Activated naive CD4-positive, alpha-beta T cell treated with anti-CD3 and anti-CD28 coated beads for 36 hours (primary cell): ENCODE results near the gene RELL2. TPM values are rescaled to one million over a fixed set of nuclear protein-coding genes. Genes with fewer than 3 reads are reported as not detected.

Source experiments
- CTCF ChIA-PET: fragments of 350-600 bp; sonication (Branson Sonifier 250); formaldehyde crosslinking; loops from one replicate; lab custom pipeline; 2021; ENCODE audit warnings: antibody characterized with exemption; lab: Charles Lee
- DNase-seq: peaks from one replicate; pipeline ENCODE4 v3.0.0-alpha.2; 2020
- H3K27ac Mint-ChIP-seq: one replicate; pipeline ENCODE4 v1.8.0; 2021; ENCODE audit warnings: mild to moderate bottlenecking, mixed read lengths
- H3K27me3 Mint-ChIP-seq: one replicate; pipeline ENCODE4 v1.8.0; 2021; ENCODE audit warnings: low read depth, mixed read lengths
- H3K36me3 Mint-ChIP-seq: one replicate; pipeline ENCODE4 v1.8.0; 2021; ENCODE audit warnings: low read depth, mixed read lengths
- H3K4me1 Mint-ChIP-seq: one replicate; pipeline ENCODE4 v1.8.0; 2021; ENCODE audit warnings: low read depth, mixed read lengths
- H3K4me3 Mint-ChIP-seq: one replicate; pipeline ENCODE4 v1.8.0; 2021; ENCODE audit warnings: mild to moderate bottlenecking, moderate library complexity, mixed read lengths
- H3K9me3 Mint-ChIP-seq: one replicate; pipeline ENCODE4 v1.8.0; 2021; ENCODE audit warnings: mixed read lengths
- intact Hi-C: fragments of 100-400 bp; cut with micrococcal nuclease; formaldehyde crosslinking; loops from one replicate; pipeline ENCODE4 v1.15.1; 2023
- total RNA-seq, 2 experiments: library from RNA; stranded (reverse); gene quantifications; one replicate each; pipeline ENCODE4 v1.2.3, GENCODE V29; 2021

RELL2 gene
- total RNA-seq, 2 experiments from 2014 or later = 20.9 to 21.1 TPM

DNA sequence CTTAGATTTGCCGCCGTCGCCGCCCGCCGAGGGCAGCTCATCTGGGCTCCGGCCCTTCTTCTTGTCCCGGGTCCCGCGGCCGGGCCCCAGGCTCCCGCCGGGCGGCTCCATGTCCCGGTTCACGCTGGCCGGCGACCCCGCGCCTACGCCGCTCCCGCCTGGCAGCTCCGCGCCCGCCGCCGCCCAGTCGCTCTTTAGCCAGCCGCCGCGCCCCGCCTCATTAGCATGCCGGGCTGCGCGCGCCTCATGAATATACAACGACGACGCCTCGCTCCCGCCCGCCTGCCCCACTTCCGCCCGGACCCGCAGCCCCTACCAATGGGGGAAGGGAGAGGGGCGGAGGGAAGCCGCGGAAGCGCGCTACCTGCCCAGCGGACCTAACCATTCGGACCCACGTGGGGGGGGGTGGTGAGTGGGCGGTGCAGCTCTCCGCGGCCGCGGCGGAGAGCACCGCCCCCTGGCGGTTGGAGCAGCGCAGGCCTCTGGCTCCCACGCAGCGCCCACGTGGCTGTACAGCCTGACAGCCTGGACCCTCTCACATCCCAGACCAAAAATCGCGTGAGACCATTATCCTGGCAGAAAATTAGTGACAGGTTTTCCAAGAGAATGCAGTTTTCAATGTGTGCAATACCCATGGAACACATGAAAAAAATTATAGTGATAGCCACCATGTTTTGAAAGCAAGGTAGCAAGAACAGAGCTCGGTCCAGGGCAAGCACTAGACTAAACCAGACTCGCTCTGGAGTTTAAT lies 17.8 kb upstream of the RELL2 start, which contains the start of gene DIAPH1:
Gene DIAPH1, minus strand, starts transcription at position 197 of the 751 bp plus-strand sequence. Its CDS starts 86 bp downstream, at position 111.
- peak; percentile 99 for DNase-seq
- no peaks in the 10 kb centered on the region for H3K9me3 Mint-ChIP-seq
- no peaks in the 10 kb centered on the region for H3K27me3 Mint-ChIP-seq
- intact Hi-C loops = loop anchor here (1.0 to 10.0 kb wide), 12 partner anchors 14 to 1504 kb away; partner anchors contain the start of genes ANKHD1, APBB3, HDAC3 and IK
- CTCF ChIA-PET = interaction anchor here (0.7 to 8.5 kb wide), 25 partner anchors 9 to 84 kb away, joined by 3 to 197 read pairs (median 6); partner anchors contain the start of genes FCHSD1, HDAC3 and RELL2
- peaks cover 60% of the 10 kb centered on the region for H3K4me1 Mint-ChIP-seq
- peak within 1 kb of the TSS; percentile 98 for H3K4me3 Mint-ChIP-seq
- peaks cover 24% of the 10 kb centered on the region for H3K36me3 Mint-ChIP-seq
- peak within 1 kb of the TSS; percentile 99 for H3K27ac Mint-ChIP-seq

DNA sequence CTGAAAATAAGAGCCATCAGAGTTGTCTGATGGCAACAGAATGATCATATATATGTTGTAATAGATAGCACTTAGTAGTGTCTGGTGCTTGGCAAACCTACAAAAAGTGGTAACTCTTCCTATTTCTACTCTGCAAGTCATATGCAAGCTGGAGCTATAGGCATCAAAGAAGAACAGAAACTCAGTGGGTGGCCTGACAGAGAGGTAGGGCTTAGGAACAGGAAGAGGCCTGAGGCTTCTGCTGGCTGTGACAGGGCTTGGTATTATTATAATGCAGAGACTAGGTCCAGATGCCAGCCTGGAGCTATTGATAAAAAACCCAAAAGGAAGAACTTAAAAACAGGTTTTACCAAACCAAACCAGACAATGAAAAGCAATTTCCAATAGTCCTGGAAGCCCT lies 13.6 kb upstream of the RELL2 start:
- no peak overlapping the region for H3K4me3 Mint-ChIP-seq
- peaks cover 31% of the 10 kb centered on the region for H3K4me1 Mint-ChIP-seq
- H3K27me3 Mint-ChIP-seq = no peaks in the 10 kb centered on the region
- H3K27ac Mint-ChIP-seq = peak overlapping the region; percentile 73
- DNase-seq = peak; percentile 56
- no peaks in the 10 kb centered on the region for H3K9me3 Mint-ChIP-seq
- intact Hi-C loops = no loop called here
- peaks cover 25% of the 10 kb centered on the region for H3K36me3 Mint-ChIP-seq
- CTCF ChIA-PET = interaction anchor here (1.4 to 8.5 kb wide), 4 partner anchors 8 to 30 kb away, joined by 7 to 197 read pairs (median 12); partner anchors contain the start of genes HDAC3 and RELL2

DNA sequence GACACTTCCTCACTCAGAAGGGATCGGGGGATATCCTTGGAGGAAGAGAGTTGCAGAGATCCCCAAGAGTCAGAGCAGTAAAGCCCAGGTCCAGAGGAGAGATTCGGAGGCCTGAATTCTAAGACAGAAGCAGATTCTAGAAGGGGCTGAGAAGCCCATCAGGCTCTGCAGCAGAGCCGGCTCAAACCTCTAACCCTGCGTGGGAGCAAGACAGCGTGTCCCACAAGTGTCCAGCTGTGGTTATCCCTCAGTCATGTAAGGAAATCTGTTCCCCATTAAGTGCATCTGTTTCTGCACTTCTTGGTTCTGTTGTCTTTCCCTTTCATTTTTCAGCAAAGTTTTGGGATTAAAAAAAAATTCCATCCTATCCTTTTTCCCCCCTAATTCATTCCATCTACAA lies 13.2 kb upstream of the RELL2 start:
- no peak for DNase-seq
- peak overlapping the region; percentile 73 for H3K27ac Mint-ChIP-seq
- H3K4me3 Mint-ChIP-seq = no peak overlapping the region
- peaks cover 23% of the 10 kb centered on the region for H3K36me3 Mint-ChIP-seq
- no peaks in the 10 kb centered on the region for H3K27me3 Mint-ChIP-seq
- CTCF ChIA-PET = interaction anchor here (1.4 to 8.5 kb wide), 4 partner anchors 8 to 31 kb away, joined by 7 to 197 read pairs (median 12); partner anchors contain the start of genes HDAC3 and RELL2
- peaks cover 31% of the 10 kb centered on the region for H3K4me1 Mint-ChIP-seq
- intact Hi-C loops = no loop called here
- H3K9me3 Mint-ChIP-seq = no peaks in the 10 kb centered on the region

DNA sequence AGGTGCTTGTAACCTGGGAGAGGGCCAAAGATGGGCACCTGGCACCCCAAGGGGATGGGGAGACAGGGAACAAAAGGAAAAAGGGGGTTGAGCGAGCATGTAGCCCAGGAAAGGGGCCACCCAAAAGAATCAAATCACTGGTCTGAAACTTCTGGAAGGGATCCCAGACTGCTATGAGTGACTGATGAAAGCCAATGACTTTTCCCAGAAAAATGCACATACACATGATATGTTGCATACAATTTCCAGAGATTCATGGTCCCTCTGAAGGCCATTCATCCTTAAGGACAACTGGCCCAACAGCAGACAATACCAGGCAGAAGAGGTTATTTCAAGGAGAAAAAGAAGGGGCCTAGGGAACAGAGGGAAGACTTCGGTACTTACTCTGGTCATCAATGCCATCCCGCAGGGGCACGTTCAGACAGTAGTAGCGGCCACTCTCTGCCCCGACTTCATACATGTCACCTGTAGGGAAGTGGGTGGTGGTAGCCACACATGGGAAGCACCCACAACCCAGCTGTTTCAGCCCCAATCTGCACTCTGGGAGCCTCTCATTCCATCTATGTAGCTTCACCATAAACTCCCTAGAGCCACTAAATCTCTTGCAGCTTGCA lies 8.5 kb upstream of the RELL2 start:
- peaks cover 24% of the 10 kb centered on the region for H3K36me3 Mint-ChIP-seq
- H3K27ac Mint-ChIP-seq = no peak overlapping the region
- no peak overlapping the region for H3K4me3 Mint-ChIP-seq
- intact Hi-C loops = no loop called here
- CTCF ChIA-PET = interaction anchor here (0.7 to 1.0 kb wide), 2 partner anchors 9 to 64 kb away, joined by 3 to 8 read pairs; no protein-coding TSS in a partner anchor
- no peaks in the 10 kb centered on the region for H3K27me3 Mint-ChIP-seq
- DNase-seq = no peak
- peaks cover 10% of the 10 kb centered on the region for H3K4me1 Mint-ChIP-seq
- H3K9me3 Mint-ChIP-seq = no peaks in the 10 kb centered on the region

DNA sequence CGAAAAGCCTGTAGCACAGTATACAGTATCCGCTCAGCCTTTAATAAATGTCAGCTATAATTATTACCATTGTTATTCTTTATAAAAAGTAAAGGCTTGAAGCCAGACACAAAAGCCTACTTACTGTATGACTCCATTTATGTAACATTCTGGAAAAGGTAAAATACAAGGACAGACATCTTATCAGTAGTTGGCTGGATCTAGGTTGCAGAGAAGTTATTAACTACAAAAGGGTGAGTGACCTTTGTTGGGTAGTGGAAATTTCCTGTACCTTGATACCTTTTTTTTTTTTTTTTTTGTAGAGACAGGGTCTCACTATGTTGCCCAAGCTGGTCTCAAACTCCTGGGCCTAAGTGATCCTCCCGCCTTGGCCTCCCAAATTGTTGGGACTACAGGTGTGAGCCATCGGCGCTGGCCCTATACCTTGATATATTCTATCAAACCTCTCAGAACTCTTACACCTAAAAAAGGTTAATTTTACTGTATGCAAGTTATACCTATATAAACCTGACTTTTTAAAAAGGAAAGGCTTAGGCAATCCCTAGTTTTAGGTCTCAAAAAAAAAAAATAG lies 6.1 kb upstream of the RELL2 start:
- Mint-ChIP-seq H3K4me1 (peaks cover 21% of the 10 kb centered on the region), H3K36me3 (peaks cover 18% of the 10 kb centered on the region), H3K4me3 (no peak overlapping the region), H3K27me3 (no peaks in the 10 kb centered on the region), H3K27ac (no peak overlapping the region), H3K9me3 (no peaks in the 10 kb centered on the region)
- CTCF ChIA-PET = interaction anchor here (0.6 to 4.3 kb wide), 9 partner anchors 8 to 292 kb away, joined by 3 to 23 read pairs (median 4); partner anchors contain the start of gene DIAPH1
- DNase-seq = no peak
- intact Hi-C loops = no loop called here

DNA sequence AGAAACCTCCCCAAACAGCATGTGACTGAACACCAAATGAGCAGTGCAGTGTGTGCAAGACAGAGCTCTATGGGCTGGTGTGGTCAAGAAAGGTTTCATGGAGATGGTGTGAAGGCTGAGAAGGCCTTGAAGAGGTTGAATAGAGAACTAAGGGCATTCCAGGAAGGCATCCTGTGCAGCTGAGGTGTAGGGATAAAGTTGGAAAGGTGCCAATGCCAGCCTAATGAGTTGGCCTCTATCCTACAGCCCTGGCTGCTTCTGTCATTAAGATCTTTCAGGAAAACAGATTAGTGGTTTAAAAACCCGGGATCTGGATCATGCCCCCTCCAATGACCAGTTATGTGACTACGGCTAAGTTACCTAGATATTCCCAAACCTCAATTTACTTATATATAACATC lies 4.1 kb upstream of the RELL2 start:
- no peak for DNase-seq
- H3K27ac Mint-ChIP-seq = no peak overlapping the region
- H3K4me1 Mint-ChIP-seq = peaks cover 27% of the 10 kb centered on the region
- intact Hi-C loops = no loop called here
- H3K9me3 Mint-ChIP-seq = no peaks in the 10 kb centered on the region
- H3K4me3 Mint-ChIP-seq = no peak overlapping the region
- CTCF ChIA-PET = interaction anchor here (1.0 to 4.3 kb wide), 6 partner anchors 13 to 69 kb away, joined by 4 to 23 read pairs (median 6); partner anchors contain the start of gene DIAPH1
- H3K36me3 Mint-ChIP-seq = peaks cover 14% of the 10 kb centered on the region
- no peaks in the 10 kb centered on the region for H3K27me3 Mint-ChIP-seq

DNA sequence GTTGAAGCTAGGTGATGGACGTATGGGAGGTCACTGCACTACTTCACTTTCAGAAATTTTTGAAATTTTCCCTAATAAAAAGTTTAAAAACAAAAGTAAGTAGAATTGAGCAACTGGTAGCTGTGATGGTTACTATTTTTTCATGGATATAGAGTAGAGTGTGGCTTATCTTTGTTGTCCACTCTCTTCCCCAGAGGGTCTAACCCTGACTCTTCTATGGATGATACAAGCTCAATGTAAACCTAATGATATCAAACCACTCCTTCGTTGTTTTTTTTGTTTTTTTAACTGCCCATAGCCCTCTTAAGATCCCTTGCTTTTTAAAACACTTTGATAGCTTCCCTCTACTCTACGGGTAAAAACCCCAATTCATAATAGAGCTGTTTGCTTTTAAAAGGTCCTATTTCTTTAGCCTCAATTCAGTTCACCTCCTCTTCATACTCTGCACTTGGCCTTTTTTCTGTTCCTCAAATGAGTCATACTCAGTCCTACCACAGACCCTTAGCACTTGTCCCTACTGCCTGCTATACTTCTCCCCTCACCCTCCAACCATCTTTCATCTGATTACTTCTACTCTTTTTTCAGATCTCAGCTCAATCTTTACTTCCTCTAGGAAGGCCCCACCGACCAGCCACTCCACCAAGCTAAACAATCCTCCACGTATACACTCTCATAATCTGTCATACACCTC lies 2.8 kb upstream of the RELL2 start:
- no peak for DNase-seq
- intact Hi-C loops = no loop called here
- no peaks in the 10 kb centered on the region for H3K9me3 Mint-ChIP-seq
- no peak overlapping the region for H3K4me3 Mint-ChIP-seq
- CTCF ChIA-PET = interaction anchor here (0.6 to 4.3 kb wide), 11 partner anchors 12 to 1141 kb away, joined by 3 to 23 read pairs (median 4); partner anchors contain the start of gene DIAPH1
- H3K4me1 Mint-ChIP-seq = peaks cover 37% of the 10 kb centered on the region
- H3K27me3 Mint-ChIP-seq = no peaks in the 10 kb centered on the region
- peaks cover 8% of the 10 kb centered on the region for H3K36me3 Mint-ChIP-seq
- H3K27ac Mint-ChIP-seq = no peak overlapping the region

DNA sequence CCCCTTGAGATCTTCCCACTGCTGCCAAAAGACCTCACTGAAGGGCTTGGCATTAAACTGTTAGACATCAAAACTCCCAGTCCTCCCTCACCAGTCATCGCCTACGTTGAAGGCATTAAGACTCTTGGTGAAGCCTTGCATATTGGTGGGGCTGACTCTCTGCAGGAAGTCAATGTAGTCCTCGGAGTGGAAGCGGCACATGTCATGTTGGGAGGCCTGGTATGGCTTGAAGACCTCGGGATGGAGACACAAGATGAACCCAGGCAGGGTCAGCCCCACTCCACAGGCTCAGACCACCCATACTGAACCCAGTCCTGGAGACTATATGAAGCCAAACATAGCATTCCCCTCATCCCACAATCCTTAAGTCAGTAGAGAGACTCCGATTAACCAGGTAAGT lies 2.1 kb upstream of the RELL2 start:
- no peaks in the 10 kb centered on the region for H3K27me3 Mint-ChIP-seq
- H3K4me3 Mint-ChIP-seq = no peak overlapping the region
- intact Hi-C loops = loop anchor here (5.0 kb wide), 1 partner anchor 932 kb away; the partner anchor contains the start of gene ZMAT2
- CTCF ChIA-PET = interaction anchor here (1.4 to 4.3 kb wide), 4 partner anchors 12 to 71 kb away, joined by 8 to 23 read pairs (median 12); partner anchors contain the start of gene DIAPH1
- H3K9me3 Mint-ChIP-seq = no peaks in the 10 kb centered on the region
- DNase-seq = no peak
- H3K27ac Mint-ChIP-seq = no peak overlapping the region
- peaks cover 40% of the 10 kb centered on the region for H3K4me1 Mint-ChIP-seq
- peaks cover 6% of the 10 kb centered on the region for H3K36me3 Mint-ChIP-seq

DNA sequence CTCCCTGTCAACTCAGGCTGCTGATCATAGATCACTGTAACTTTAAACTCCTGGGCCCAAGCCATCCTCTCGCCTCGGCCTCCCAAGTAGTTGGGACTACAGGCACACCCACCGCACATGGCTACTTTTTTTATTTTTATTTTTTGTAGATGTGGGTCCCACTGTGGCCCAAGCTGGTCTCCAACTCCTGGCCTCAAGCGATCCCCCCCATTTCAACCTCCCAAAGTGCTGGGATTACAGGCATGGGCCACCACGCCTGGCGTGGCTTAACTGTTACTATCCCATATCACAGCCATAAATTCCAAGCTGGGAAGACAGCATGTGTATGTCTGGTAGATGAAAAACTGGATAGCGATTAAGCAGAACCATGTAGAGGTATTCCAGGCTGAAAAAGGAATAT lies 1.2 kb upstream of the RELL2 start:
- Mint-ChIP-seq H3K27me3 (no peaks in the 10 kb centered on the region), H3K4me1 (peaks cover 41% of the 10 kb centered on the region), H3K36me3 (peaks cover 3% of the 10 kb centered on the region), H3K4me3 (peak overlapping the region; percentile 93), H3K9me3 (no peaks in the 10 kb centered on the region), H3K27ac (no peak overlapping the region)
- DNase-seq = no peak
- intact Hi-C loops = loop anchor here (1.0 to 5.0 kb wide), 5 partner anchors 16 to 933 kb away; partner anchors contain the start of gene ZMAT2
- CTCF ChIA-PET = interaction anchor here (0.8 to 5.0 kb wide), 5 partner anchors 13 to 72 kb away, joined by 5 to 63 read pairs (median 14); partner anchors contain the start of gene DIAPH1

DNA sequence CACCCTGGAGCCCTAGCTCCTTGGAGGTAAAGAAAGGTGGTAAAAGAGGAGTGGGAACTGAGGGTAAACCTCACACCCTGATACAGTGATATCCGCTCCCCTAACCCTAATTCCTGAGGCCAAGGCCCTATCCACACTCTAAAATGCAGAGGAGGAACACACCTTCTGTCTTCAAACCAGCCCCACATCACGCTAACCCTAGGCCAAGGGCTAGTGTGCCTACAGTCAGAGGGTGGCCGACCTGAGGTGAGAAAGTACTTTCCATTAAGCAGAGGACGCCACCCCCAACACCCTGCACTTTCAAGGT lies 738 bp upstream of the RELL2 start:
- peak; percentile 35 for DNase-seq
- H3K27ac Mint-ChIP-seq = peak overlapping the region; percentile 76
- CTCF ChIA-PET = interaction anchor here (0.8 to 5.0 kb wide), 6 partner anchors 13 to 72 kb away, joined by 5 to 63 read pairs (median 14); partner anchors contain the start of genes DIAPH1 and FCHSD1
- no peaks in the 10 kb centered on the region for H3K9me3 Mint-ChIP-seq
- peaks cover 5% of the 10 kb centered on the region for H3K36me3 Mint-ChIP-seq
- no peaks in the 10 kb centered on the region for H3K27me3 Mint-ChIP-seq
- H3K4me1 Mint-ChIP-seq = peaks cover 46% of the 10 kb centered on the region
- H3K4me3 Mint-ChIP-seq = peak overlapping the region; percentile 93
- intact Hi-C loops = loop anchor here (1.0 to 5.0 kb wide), 5 partner anchors 17 to 934 kb away; partner anchors contain the start of gene ZMAT2

DNA sequence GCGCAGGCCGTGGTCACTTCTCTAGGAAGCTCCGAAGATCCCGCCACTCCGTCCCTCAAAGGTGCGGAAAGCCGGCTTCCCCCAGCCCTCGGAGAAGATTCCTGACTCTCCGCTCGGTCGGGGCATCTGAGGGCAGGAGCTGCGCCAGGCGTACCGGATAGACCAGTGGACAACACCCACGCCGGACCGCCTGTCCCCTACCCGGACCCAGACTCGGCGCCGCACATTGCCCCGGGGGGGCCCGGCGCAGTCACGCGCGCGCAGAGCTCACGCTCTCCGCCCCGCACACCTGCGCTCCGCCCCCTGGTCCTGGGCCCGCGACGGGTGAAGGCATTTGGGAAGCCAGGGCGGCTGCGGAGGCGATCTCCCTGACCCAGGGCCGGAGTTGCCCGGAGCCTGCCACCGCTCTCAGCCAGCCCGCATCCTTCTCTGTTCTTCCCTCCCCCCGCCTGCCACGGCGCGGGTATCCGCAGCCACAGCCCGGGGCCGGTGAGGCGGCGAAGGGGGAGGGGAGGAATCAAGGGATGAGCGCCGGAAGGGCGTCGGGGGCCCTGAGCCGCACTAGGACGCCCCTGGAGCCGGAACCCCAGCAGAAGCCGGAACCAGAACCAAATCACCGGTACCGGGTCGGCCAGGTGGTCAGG lies 448 bp downstream of the RELL2 start:
- peaks cover 11% of the 10 kb centered on the region for H3K36me3 Mint-ChIP-seq

More for the DNA sequence above, 448 bp downstream of the RELL2 start:
- peak overlapping the region; percentile 93 for H3K4me3 Mint-ChIP-seq
- intact Hi-C loops = loop anchor here (2.0 to 5.0 kb wide), 2 partner anchors 124 to 935 kb away; partner anchors contain the start of gene ZMAT2
- H3K27me3 Mint-ChIP-seq = no peaks in the 10 kb centered on the region
- H3K27ac Mint-ChIP-seq = peak overlapping the region; percentile 87
- DNase-seq = peak; percentile 51
- no peaks in the 10 kb centered on the region for H3K9me3 Mint-ChIP-seq
- peaks cover 57% of the 10 kb centered on the region for H3K4me1 Mint-ChIP-seq
- CTCF ChIA-PET = interaction anchor here (0.7 to 5.0 kb wide), 15 partner anchors 11 to 281 kb away, joined by 3 to 63 read pairs (median 6); partner anchors contain the start of genes DIAPH1 and FCHSD1
